Measurements from ENCODE around the gene GYS1.
"Not testable (repeated sequence)": the region's sequence is repeated elsewhere in the genome, so short reads cannot be mapped to it uniquely, and the experiment has no call there.

DNA sequence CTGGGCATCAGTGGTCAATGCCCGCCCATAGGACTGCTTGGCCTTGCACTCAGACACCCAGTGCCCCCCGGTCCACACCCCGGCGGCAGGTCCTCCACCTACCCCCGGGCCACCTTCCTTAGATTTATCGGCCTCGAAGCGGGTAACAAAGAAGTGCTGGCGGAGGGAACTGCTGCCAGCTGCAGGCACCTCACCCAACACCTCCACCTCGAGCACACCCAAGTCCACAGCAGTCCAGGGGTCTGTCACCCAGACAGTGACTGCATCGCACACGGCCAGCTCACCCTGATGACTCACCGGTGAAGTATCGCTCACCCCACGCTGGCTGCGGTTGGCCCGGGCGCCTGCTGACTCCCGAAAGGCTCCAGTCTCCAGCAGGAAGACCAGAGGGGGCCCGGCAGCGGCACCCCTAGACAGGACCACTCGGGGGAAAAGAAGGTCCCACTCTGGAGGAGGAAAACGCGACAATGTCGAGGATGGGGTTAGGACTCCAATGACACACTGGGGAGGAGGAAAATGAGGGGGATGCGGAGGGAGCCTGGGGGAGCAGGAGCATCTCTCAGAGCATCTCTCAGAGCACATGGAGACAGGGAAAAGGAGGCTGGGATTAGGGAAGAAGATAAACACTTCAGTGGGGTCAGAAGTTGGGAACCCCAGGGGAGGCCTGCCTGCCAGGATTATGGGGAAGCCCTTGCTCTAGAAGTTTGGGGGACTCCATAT, 45.6 kb upstream of the GYS1 start:
- TF ChIP-seq, protein P1, sequence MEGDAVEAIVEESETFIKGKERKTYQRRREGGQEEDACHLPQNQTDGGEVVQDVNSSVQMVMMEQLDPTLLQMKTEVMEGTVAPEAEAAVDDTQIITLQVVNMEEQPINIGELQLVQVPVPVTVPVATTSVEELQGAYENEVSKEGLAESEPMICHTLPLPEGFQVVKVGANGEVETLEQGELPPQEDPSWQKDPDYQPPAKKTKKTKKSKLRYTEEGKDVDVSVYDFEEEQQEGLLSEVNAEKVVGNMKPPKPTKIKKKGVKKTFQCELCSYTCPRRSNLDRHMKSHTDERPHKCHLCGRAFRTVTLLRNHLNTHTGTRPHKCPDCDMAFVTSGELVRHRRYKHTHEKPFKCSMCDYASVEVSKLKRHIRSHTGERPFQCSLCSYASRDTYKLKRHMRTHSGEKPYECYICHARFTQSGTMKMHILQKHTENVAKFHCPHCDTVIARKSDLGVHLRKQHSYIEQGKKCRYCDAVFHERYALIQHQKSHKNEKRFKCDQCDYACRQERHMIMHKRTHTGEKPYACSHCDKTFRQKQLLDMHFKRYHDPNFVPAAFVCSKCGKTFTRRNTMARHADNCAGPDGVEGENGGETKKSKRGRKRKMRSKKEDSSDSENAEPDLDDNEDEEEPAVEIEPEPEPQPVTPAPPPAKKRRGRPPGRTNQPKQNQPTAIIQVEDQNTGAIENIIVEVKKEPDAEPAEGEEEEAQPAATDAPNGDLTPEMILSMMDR (IDR thresholded peaks at IDR 0.05) = not testable (repeated sequence)
- not testable (repeated sequence) for TF ChIP-seq POLR2A (IDR thresholded peaks at IDR 0.05)
